GM12865 (cell line): Measurements from ENCODE around the gene RNASE13.

ENCODE experiments used
- DNase-seq: peaks from one replicate; pipeline ENCODE4 v3.0.0; 2010; ENCODE audit warnings: low read depth
- H3K4me3 ChIP-seq: 2 replicates; pipeline ENCODE4 v1.5.1; 2011; ENCODE audit warnings: mild to moderate bottlenecking, low read depth, low read length, control low read depth
- TF ChIP-seq, protein P1 (sequence below): IDR thresholded peaks from 2 replicates; pipeline ENCODE4 v1.5.1; 2011; ENCODE audit warnings: low read length, control low read depth, low read depth, inconsistent platforms; ENCODE audit not compliant: insufficient read depth; ENCODE audit errors: missing control alignments

The RNASE13 gene

DNA sequence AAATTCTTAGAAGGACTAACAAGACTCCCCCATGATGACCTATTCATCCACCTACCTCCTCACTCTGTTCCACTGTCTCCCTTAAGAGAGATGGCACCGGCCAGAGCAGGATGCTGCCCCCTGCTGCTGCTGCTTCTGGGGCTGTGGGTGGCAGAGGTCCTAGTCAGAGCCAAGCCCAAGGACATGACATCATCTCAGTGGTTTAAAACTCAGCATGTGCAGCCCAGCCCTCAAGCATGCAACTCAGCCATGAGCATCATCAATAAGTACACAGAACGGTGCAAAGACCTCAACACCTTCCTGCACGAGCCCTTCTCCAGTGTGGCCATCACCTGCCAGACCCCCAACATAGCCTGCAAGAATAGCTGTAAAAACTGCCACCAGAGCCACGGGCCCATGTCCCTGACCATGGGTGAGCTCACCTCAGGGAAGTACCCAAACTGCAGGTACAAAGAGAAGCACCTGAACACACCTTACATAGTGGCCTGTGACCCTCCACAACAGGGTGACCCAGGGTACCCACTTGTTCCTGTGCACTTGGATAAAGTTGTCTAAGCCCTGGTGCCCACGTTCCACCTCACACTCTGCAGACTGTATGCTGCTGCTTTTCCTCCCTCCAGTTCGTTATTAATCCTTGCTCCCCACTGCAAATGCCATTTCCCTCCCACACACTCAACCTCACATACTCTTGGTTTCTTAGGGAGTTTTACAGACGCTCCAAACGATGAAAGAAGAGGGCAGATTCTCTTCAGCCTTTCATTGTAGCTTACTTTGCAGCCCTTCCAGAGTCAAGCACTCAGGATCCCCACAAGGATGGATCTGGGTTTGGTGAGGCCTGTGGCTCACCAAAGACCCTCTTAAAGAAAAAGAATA, 23.4 kb upstream of the RNASE13 start, which contains the start of gene RNASE8:
RNASE8 (plus strand) TSS at position 20 of the 873 bp plus-strand sequence; CDS start at position 91, 71 bp downstream.
- TF ChIP-seq, protein P1, sequence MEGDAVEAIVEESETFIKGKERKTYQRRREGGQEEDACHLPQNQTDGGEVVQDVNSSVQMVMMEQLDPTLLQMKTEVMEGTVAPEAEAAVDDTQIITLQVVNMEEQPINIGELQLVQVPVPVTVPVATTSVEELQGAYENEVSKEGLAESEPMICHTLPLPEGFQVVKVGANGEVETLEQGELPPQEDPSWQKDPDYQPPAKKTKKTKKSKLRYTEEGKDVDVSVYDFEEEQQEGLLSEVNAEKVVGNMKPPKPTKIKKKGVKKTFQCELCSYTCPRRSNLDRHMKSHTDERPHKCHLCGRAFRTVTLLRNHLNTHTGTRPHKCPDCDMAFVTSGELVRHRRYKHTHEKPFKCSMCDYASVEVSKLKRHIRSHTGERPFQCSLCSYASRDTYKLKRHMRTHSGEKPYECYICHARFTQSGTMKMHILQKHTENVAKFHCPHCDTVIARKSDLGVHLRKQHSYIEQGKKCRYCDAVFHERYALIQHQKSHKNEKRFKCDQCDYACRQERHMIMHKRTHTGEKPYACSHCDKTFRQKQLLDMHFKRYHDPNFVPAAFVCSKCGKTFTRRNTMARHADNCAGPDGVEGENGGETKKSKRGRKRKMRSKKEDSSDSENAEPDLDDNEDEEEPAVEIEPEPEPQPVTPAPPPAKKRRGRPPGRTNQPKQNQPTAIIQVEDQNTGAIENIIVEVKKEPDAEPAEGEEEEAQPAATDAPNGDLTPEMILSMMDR: no peak
- no peak for DNase-seq
- H3K4me3 ChIP-seq: no peak within 1 kb of the TSS

DNA sequence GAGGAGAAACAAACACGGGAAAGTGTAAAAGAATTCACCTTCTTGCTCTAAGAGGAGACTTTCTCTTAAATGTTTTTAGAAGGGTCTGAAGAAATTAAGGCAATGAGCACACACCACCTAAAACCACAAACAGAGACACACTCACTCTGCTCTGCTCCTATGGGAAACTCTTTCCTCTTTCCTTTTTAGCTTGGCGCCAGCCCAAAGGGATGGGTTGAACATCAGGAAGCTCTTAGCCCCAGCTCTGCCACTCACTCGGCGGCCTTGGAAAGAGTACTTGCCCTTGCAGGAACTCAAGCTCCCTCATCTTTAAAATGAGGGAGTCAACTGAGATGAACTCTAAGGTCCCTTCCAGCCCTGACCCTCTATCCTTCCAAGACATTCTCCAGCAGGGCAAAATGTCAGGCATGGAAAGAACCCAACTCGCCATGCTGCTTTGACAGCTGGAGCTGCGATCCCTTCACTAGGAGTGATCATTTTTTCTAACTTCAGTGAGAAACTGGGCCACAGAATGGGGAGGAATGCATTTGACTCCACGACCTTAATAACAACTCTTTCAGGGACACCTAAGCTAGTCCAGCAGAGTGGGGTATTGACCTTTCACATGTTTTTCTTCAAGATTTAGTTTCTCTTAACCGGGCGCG, 22.0 kb upstream of the RNASE13 start:
- H3K4me3 ChIP-seq: no peak overlapping the region
- TF ChIP-seq, protein P1: no peak
- no peak for DNase-seq

DNA sequence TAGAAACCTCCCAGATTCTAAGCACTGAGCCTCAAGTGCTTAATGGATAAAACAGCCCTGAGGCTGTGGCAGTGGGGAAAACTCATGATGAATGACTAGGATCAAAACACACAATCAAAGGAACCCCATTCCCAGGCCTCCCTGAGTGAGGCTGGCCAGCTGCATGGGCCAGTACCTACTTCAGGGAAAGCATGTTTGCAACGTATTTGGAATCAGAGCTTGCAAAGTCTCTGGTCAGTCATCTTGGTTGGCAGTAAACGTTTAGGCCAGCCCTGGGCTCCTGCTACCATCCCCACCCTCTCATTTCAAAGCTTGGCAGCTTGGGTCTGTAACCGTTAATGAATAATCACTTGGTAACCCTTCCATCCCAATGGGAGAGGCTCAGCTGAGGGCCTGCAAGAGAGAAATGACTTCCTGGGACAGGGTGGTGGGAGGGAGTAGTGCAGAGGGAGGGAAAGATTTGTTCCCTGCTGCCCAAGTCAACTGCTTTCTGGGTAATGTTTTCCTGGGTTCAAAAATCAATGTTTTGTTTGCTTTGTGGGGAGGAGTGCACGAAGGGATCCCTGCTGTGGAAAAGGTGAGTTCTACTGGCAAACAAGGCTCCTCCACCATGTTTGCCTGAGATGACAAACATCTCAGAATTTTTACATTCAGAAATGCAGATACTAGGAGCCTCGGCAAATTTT, 21.0 kb upstream of the RNASE13 start:
- TF ChIP-seq, protein P1: no peak
- DNase-seq: no peak
- H3K4me3 ChIP-seq: no peak overlapping the region

DNA sequence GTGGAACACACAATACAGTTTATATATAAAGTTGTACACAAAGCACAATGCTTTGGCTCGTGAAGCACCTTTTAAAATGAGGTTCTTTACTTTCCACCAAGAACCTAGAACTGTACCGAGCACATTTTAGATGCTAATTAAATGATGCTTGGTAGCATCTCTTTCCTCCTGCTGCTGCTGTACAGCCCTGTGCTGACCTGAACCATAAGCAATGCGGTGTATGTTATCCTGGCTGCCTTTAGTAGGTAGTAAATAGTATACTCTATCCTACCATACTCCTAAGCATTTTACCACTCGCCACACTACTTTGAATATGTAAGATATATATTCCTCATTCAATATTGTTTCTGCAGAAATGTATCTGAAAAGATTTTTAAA, 20.1 kb upstream of the RNASE13 start:
- no peak overlapping the region for H3K4me3 ChIP-seq
- TF ChIP-seq, protein P1: no peak
- DNase-seq: no peak

GRCh38 chr14:21054123-21054767, 19.6 kb upstream of the RNASE13 start:
- DNase-seq: no peak
- TF ChIP-seq, protein P1: no peak
- no peak overlapping the region for H3K4me3 ChIP-seq

- TF ChIP-seq, protein P1: no peak
- H3K4me3 ChIP-seq: no peak overlapping the region
- DNase-seq: no peak
Observed at GRCh38 chr14:21053184-21054122, 18.8 kb upstream of the RNASE13 start.
